OCI-LY3 (cell line): Measurements from ENCODE around the gene VCL.

Experiments
- CTCF ChIP-seq: fragments of 200-600, 300-600 bp; sonication (generic); IDR thresholded peaks from 2 replicates; pipeline ENCODE4 v1.5.1; 2014; ENCODE audit warnings: antibody characterized with exemption, low read length, low read depth
- EZH2phosphoT487 ChIP-seq: fragments of 200-600 bp; shearing (Covaris generic); IDR thresholded peaks from 2 replicates; pipeline ENCODE4 v1.6.1; 2018; ENCODE audit warnings: antibody characterized with exemption, mixed run types, low read depth

- TF ChIP-seq CTCF (no peak), EZH2phosphoT487 (no peak)
Observed at GRCh38 chr10:74114041-74114448, 116.1 kb downstream of the VCL start.
